Measurements from ENCODE around the gene APOC1.

DNA sequence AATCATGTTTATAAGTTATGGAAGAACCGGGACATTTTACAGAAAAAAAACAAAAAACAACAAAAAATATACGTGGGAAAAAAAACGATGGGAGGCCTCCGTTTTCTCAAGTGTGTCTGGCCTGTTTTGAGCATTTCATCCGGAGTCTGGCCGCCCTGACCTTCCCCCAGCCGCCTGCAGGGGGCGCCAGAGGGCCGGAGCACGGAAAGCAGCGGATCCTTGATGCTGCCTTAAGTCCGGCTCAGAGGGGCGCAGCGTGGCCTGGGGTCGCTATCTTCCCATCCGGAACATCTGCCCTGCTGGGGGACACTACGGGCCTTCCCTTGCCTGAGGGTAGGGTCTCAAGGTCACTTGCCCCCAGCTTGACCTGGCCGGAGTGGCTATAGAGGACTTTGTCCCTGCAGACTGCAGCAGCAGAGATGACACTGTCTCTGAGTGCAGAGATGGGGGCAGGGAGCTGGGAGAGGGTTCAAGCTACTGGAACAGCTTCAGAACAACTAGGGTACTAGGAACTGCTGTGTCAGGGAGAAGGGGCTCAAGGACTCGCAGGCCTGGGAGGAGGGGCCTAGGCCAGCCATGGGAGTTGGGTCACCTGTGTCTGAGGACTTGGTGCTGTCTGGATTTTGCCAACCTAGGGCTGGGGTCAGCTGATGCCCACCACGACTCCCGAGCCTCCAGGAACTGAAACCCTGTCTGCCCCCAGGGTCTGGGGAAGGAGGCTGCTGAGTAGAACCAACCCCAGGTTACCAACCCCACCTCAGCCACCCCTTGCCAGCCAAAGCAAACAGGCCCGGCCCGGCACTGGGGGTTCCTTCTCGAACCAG is 10.6 kb upstream of the APOC1 start:
- TF ChIP-seq, protein P1, sequence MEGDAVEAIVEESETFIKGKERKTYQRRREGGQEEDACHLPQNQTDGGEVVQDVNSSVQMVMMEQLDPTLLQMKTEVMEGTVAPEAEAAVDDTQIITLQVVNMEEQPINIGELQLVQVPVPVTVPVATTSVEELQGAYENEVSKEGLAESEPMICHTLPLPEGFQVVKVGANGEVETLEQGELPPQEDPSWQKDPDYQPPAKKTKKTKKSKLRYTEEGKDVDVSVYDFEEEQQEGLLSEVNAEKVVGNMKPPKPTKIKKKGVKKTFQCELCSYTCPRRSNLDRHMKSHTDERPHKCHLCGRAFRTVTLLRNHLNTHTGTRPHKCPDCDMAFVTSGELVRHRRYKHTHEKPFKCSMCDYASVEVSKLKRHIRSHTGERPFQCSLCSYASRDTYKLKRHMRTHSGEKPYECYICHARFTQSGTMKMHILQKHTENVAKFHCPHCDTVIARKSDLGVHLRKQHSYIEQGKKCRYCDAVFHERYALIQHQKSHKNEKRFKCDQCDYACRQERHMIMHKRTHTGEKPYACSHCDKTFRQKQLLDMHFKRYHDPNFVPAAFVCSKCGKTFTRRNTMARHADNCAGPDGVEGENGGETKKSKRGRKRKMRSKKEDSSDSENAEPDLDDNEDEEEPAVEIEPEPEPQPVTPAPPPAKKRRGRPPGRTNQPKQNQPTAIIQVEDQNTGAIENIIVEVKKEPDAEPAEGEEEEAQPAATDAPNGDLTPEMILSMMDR (IDR thresholded peaks at IDR 0.05) = peak; percentile 97 to 99
- TF ChIP-seq POLR2AphosphoS5 (IDR thresholded peaks at IDR 0.05) (no peak), POLR2A (IDR thresholded peaks at IDR 0.05) (no peak)

Measured in suprapubic skin (tissue), 4 donors.